Ectodermal cell (in vitro differentiated cells): ENCODE measurements around the gene RNF138. TPM values are rescaled to one million over a fixed set of nuclear protein-coding genes. Genes with fewer than 3 reads are reported as not detected.

Source experiments
- H3K27ac ChIP-seq: 2 replicates; pipeline ENCODE4 v1.7.0; 2013; ENCODE audit warnings: mild to moderate bottlenecking, low read depth, low read length; ENCODE audit not compliant: insufficient read depth, poor library complexity, severe bottlenecking
- H3K27me3 ChIP-seq: 2 replicates; pipeline ENCODE4 v1.7.0; 2013; ENCODE audit warnings: mild to moderate bottlenecking, low read length; ENCODE audit not compliant: insufficient read depth, control insufficient read depth, poor library complexity, severe bottlenecking
- H3K36me3 ChIP-seq: one replicate; pipeline ENCODE4 v1.7.0; 2013; ENCODE audit warnings: low read length; ENCODE audit not compliant: control insufficient read depth, insufficient read depth
- H3K4me1 ChIP-seq: one replicate; pipeline ENCODE4 v1.7.0; 2013; ENCODE audit warnings: low read length; ENCODE audit not compliant: control insufficient read depth, insufficient read depth
- H3K4me3 ChIP-seq: 2 replicates; pipeline ENCODE4 v1.7.0; 2013; ENCODE audit warnings: low read depth, low read length, control low read depth; ENCODE audit not compliant: insufficient read depth
- H3K9me3 ChIP-seq: 2 replicates; pipeline ENCODE4 v1.7.0; 2013; ENCODE audit warnings: mild to moderate bottlenecking, low read length, moderate library complexity; ENCODE audit not compliant: control insufficient read depth
- WGBS, 2 experiments: methylation state at CpG; one replicate each; pipeline ENCODE4 v1.1.7; 2013; ENCODE audit warnings: missing lambda C conversion rate in 2 of 2; 5-methylcytosine and 5-hydroxymethylcytosine counted together
- polyA plus RNA-seq, 4 experiments: library from polyadenylated mRNA; stranded (reverse); fragments of 50-300 nt; gene quantifications; one replicate each; pipeline ENCODE4 v1.2.3, GENCODE V29; 2013

Gene RNF138
- 80.7 TPM for polyA plus RNA-seq (2013, experiment 1 of 4)
- 73.3 TPM for polyA plus RNA-seq (2013, experiment 2 of 4)
- 67.6 TPM for polyA plus RNA-seq (2013, experiment 3 of 4)
- 72.1 TPM for polyA plus RNA-seq (2013, experiment 4 of 4)

- Histone ChIP-seq H3K4me3 (peak within 1 kb of the TSS; percentile 89), H3K4me1 (no peaks in the 10 kb centered on the region), H3K9me3 (no peaks in the 10 kb centered on the region), H3K27ac (peak within 1 kb of the TSS; percentile 99), H3K27me3 (no peaks in the 10 kb centered on the region), H3K36me3 (no peaks in the 10 kb centered on the region)
- WGBS, 2 experiments = 0% methylated on average over 75 of the region's 75 CpGs
Observed at GRCh38 chr18:32091724-32092421, at the start of gene RNF138. Gene RNF138, plus strand, starts transcription at chr18:32091874. Its CDS starts 903 bp downstream, at chr18:32092777.

- no peaks in the 10 kb centered on the region for H3K4me1 ChIP-seq
- H3K36me3 ChIP-seq = no peaks in the 10 kb centered on the region
- H3K27ac ChIP-seq = no peak overlapping the region
- no peaks in the 10 kb centered on the region for H3K9me3 ChIP-seq
- H3K4me3 ChIP-seq = no peak overlapping the region
- H3K27me3 ChIP-seq = no peaks in the 10 kb centered on the region
Observed at GRCh38 chr18:32042337-32042736, 49.3 kb upstream of the RNF138 start.

GRCh38 chr18:32048507-32049091 lies 43.1 kb upstream of the RNF138 start:
- 82 to 91% methylated on average over 4 of the region's 4 CpGs for WGBS, 2 experiments

GRCh38 chr18:32049393-32050171 lies 42.1 kb upstream of the RNF138 start:
- no peaks in the 10 kb centered on the region for H3K27me3 ChIP-seq
- no peak overlapping the region for H3K4me3 ChIP-seq
- H3K36me3 ChIP-seq = no peaks in the 10 kb centered on the region
- 91 to 93% methylated on average over 3 of the region's 3 CpGs for WGBS, 2 experiments
- no peaks in the 10 kb centered on the region for H3K9me3 ChIP-seq
- H3K4me1 ChIP-seq = no peaks in the 10 kb centered on the region
- no peak overlapping the region for H3K27ac ChIP-seq

More at GRCh38 chr18:32048507-32049091, 43.1 kb upstream of the RNF138 start:
- Histone ChIP-seq H3K36me3 (no peaks in the 10 kb centered on the region), H3K27me3 (no peaks in the 10 kb centered on the region), H3K4me3 (no peak overlapping the region), H3K27ac (no peak overlapping the region), H3K4me1 (no peaks in the 10 kb centered on the region), H3K9me3 (no peaks in the 10 kb centered on the region)

GRCh38 chr18:32056613-32057358 lies 34.9 kb upstream of the RNF138 start:
- 81 to 96% methylated on average over 2 of the region's 3 CpGs for WGBS, 2 experiments
- H3K4me1 ChIP-seq = peaks cover 4% of the 10 kb centered on the region
- H3K27ac ChIP-seq = no peak overlapping the region
- H3K4me3 ChIP-seq = no peak overlapping the region
- H3K27me3 ChIP-seq = no peaks in the 10 kb centered on the region
- no peaks in the 10 kb centered on the region for H3K36me3 ChIP-seq
- H3K9me3 ChIP-seq = no peaks in the 10 kb centered on the region

- 30 to 57% methylated on average over 5 to 7 of the region's 7 CpGs for WGBS, 2 experiments
- Histone ChIP-seq H3K36me3 (no peaks in the 10 kb centered on the region), H3K27me3 (no peaks in the 10 kb centered on the region)
Observed at GRCh38 chr18:32057624-32058165, 34.0 kb upstream of the RNF138 start.

GRCh38 chr18:32060026-32060425 lies 31.6 kb upstream of the RNF138 start:
- no peaks in the 10 kb centered on the region for H3K9me3 ChIP-seq
- H3K4me3 ChIP-seq = no peak overlapping the region
- no peaks in the 10 kb centered on the region for H3K36me3 ChIP-seq
- H3K27me3 ChIP-seq = no peaks in the 10 kb centered on the region
- WGBS, 2 experiments = 91 to 95% methylated on average over 2 of the region's 2 CpGs
- H3K27ac ChIP-seq = no peak overlapping the region
- H3K4me1 ChIP-seq = peaks cover 4% of the 10 kb centered on the region

More at GRCh38 chr18:32057624-32058165, 34.0 kb upstream of the RNF138 start:
- Histone ChIP-seq H3K4me1 (peaks cover 4% of the 10 kb centered on the region), H3K27ac (no peak overlapping the region), H3K9me3 (no peaks in the 10 kb centered on the region), H3K4me3 (no peak overlapping the region)

- H3K36me3 ChIP-seq = no peaks in the 10 kb centered on the region
- 97 to 99% methylated on average over 3 of the region's 3 CpGs for WGBS, 2 experiments
- no peaks in the 10 kb centered on the region for H3K4me1 ChIP-seq
- H3K27ac ChIP-seq = no peak overlapping the region
- H3K9me3 ChIP-seq = no peaks in the 10 kb centered on the region
- no peaks in the 10 kb centered on the region for H3K27me3 ChIP-seq
- no peak overlapping the region for H3K4me3 ChIP-seq
Observed at GRCh38 chr18:32067375-32068167, 24.1 kb upstream of the RNF138 start.

GRCh38 chr18:32072321-32072720 lies 19.4 kb upstream of the RNF138 start:
- H3K36me3 ChIP-seq = no peaks in the 10 kb centered on the region
- no peaks in the 10 kb centered on the region for H3K9me3 ChIP-seq
- H3K27me3 ChIP-seq = no peaks in the 10 kb centered on the region
- WGBS, 2 experiments = 89 to 91% methylated on average over 3 to 4 of the region's 4 CpGs
- H3K4me3 ChIP-seq = no peak overlapping the region
- H3K27ac ChIP-seq = no peak overlapping the region
- H3K4me1 ChIP-seq = no peaks in the 10 kb centered on the region
